GM19467 (cell line): ENCODE measurements around the gene SRSF10.
A peak's percentile ranks its signal among the peaks of the same experiment; 100 is the strongest.
"Not testable (repeated sequence)": the region's sequence is repeated elsewhere in the genome, so short reads cannot be mapped to it uniquely, and the experiment has no call there.

Experiments used
- ATAC-seq: cut with Tn5 transposase; IDR thresholded peaks from one replicate; pipeline ENCODE4 v1.9.1; 2021; ENCODE audit warnings: mild to moderate bottlenecking, moderate library complexity; ENCODE audit not compliant: unreplicated experiment

Gene SRSF10

GRCh38 chr1:23979881-23980727 lies at the start of gene SRSF10:
TSS of gene SRSF10 (minus strand) at chr1:23980327. CDS start at chr1:23980255, 72 bp downstream.
- ATAC-seq: peak; percentile 94

- ATAC-seq: no peak
These were observed 47.8 kb upstream of the SRSF10 start for GRCh38 chr1:24027838-24028468.

GRCh38 chr1:24022581-24023361 lies 42.6 kb upstream of the SRSF10 start:
- no peak for ATAC-seq

DNA sequence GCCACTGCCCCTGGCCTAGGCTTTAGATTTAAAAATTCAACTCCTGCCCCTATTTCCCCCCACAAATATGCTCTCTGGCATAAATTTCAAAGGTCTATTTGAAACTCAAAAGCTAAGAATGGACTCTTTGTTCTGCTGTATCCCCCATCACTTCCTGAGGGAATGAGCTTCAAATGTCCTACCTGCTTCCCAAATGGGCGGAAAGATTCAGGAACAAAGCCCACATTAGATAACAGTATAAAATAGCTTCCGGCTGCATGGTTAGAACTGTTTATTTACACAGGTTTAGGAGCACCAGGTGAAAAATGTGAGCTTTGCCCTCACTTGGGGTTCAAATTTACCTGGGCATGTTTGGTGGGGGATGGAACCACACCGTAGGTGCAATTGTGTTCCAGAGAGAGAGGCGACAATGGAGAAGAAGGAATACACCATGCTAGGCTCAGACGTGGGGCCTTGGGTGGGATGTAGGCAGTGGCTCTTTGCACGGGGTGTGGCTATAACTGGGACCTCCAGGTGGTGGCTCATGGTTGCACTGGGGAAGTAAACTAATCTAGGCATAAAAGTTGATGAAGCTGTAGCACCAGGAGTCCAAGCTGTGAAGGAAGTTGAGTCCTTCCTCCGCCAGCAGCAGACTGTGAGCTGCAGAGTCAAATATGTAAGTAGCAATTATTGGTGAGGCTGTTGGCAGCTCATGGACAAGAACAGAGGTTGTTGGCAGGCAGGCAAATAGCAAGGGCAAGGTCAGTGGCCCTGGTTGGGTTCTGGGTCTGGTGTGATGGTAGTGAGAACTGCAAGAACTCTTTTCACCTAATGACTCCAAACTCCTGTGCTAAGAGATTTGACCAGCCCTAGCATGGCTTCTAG lies 41.5 kb upstream of the SRSF10 start:
- ATAC-seq: no peak

DNA sequence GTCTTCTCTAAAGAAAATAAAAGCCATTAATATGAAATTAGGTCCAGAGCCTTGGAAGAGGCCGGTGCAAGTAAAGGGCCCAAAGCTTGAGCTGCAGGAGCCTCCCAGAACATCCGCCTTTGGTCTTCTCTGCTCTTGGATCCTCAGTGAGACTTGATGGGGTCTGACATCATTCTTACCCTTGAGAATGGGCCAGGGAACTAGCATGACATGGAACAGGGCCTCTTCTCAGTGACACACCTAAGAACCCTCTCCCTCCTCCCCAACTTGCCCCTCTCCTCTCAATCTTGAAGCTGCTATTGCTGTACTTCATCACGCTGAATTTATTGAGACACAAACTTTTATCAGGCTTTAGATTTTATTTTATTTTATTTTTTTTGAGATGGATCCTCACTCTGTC lies 40.3 kb upstream of the SRSF10 start:
- no peak for ATAC-seq

DNA sequence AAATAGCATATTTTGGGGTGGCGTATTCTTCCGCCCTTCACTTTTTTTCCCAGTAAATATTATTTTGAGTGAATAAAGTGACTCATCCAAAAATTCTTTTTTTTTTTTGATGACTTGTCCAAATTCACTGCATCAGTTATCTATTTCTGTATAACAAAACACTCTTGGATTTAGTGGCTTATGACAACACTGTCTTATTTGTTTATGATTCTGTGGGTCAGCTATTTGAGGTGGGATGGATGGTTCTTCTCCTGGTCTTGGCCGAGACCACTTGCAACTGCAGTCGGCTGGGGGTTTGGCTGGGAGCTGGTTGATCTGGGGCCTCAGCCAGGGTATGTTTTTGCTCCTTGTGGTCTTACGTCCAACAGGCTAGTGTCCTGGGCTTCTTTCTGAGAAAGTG lies 39.9 kb upstream of the SRSF10 start:
- ATAC-seq: no peak

- no peak for ATAC-seq
These were observed 38.8 kb upstream of the SRSF10 start for GRCh38 chr1:24018611-24019580.

DNA sequence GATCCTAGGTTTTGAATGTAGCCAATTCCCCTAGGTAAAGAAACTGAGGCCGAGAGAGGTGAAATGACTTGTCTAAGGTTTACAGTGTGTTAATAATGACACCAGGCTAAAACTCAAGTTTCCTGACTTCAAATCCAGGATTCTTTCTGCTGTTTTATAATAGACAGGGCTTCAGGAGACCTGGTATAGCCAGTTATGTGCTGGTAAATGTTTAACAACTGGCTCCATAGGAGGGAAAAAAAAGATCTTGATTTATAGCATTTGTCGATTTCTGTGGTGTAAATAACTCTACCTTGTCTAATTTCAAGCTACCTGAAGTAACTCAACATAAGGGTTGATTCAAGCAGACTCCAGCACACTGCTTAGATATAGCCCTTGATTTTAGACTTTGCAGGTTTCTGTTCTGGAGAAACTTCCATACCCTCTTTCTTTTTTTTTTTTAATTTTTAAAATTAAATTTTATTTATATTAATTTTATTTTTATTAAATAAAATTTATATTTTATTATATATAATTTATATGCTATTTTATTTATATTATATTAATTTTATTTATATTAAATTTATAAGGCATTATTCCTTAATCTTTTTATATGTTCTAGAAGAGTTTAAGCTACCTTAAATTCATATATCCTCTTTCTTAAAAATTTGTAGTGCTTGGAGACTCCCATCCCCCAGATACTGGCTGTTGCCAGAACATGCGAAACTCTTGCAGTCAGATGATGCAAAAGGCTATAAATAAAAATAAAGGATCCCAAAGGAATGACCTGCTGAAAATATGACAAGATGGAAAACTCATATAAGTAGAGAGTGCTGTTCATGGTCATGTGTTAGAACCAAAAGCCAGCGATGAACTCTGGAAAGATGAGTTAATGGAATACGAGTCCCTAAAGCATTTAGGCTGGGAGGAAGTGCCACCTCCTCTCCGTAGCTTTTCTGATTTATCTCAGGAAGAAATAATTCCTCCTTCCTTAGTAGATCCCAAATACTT lies 35.4 kb upstream of the SRSF10 start:
- ATAC-seq: no peak

DNA sequence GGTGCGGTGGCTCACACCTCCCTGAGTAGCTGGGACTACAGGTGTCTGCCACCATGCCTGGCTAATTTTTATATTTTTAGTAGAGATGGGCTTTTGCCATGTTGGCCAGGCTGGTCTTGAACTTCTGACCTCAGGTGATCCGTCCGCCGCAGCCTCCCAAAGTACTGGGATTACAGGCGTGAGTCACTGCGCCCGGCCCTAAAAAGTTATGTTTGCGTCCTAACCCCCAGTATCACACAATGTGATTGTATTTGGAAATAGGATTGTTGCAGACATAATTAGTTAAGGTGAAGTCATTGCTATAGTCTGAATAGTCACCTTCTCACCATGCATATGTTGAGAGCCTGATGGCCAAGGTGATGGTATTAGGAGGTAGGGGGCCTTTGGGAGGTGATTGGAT lies 32.8 kb upstream of the SRSF10 start:
- not testable (repeated sequence) for ATAC-seq

GRCh38 chr1:24010650-24011049 lies 30.5 kb upstream of the SRSF10 start:
- ATAC-seq: no peak

- ATAC-seq: no peak
These were observed 29.3 kb upstream of the SRSF10 start for GRCh38 chr1:24009406-24009805.

- not testable (repeated sequence) for ATAC-seq
These were observed 28.6 kb upstream of the SRSF10 start for GRCh38 chr1:24008574-24009184.

- no peak for ATAC-seq
These were observed 27.0 kb upstream of the SRSF10 start for GRCh38 chr1:24007079-24007478.

GRCh38 chr1:24005163-24005562 lies 25.0 kb upstream of the SRSF10 start:
- no peak for ATAC-seq

DNA sequence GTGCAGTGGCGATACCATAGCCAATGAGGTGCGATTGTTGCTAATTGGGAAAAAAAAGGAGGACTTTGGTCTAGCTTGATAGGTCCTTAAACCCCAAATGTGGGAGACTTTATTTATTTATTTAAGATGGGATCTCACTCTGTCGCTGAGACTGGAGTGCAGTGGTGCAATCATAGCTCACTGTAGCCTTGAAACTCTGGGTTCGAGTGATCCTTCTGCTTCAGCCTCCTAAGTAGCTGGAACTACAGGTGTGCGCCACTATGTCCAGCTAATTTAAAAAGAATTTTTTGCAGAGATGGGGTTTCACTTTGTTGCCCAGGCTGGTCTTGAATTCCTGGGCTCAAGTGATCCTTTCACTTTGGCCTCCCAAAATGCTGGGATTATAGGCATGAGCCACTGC lies 24.0 kb upstream of the SRSF10 start:
- no peak for ATAC-seq

GRCh38 chr1:24003331-24003972 lies 23.3 kb upstream of the SRSF10 start:
- no peak for ATAC-seq

DNA sequence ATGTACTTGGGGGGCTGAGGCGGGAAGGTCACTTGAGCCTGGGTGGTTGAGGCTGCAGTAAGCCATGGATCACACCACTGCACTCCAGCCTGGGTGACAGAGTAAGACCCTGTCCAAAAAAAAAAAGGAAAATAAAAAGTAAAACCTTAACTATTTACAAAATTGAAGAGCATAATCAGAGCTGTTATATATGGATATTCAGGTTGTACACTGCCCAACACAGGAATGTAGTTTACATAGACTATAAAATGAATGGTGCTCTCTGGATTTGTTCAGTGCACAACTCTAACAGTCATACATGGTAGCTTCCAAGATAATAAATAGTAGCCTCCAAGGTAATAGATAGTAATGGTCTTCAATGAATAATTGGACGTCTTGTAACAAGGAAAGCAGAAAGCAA lies 22.6 kb upstream of the SRSF10 start:
- ATAC-seq: no peak
